ENCODE results near the gene AK4.

- TF ChIP-seq POLR2A (IDR thresholded peaks at IDR 0.05), result no peak
- no peak for TF ChIP-seq CTCF (IDR thresholded peaks at IDR 0.05 in 4 of 5, conservative IDR thresholded peaks at IDR 0.05 in 1 of 5)
Observed at GRCh38 chr1:65108025-65108642, 39.9 kb upstream of the AK4 start.
